ENCODE data around the gene GRK5. TPM values are rescaled to one million over a fixed set of nuclear protein-coding genes. Genes with fewer than 3 reads are reported as not detected.
A peak's percentile ranks its signal among the peaks of the same experiment; 100 is the strongest.

The GRK5 gene
- total RNA-seq, 2 donors from 2014 or later = 9.1 to 11.9 TPM

DNA sequence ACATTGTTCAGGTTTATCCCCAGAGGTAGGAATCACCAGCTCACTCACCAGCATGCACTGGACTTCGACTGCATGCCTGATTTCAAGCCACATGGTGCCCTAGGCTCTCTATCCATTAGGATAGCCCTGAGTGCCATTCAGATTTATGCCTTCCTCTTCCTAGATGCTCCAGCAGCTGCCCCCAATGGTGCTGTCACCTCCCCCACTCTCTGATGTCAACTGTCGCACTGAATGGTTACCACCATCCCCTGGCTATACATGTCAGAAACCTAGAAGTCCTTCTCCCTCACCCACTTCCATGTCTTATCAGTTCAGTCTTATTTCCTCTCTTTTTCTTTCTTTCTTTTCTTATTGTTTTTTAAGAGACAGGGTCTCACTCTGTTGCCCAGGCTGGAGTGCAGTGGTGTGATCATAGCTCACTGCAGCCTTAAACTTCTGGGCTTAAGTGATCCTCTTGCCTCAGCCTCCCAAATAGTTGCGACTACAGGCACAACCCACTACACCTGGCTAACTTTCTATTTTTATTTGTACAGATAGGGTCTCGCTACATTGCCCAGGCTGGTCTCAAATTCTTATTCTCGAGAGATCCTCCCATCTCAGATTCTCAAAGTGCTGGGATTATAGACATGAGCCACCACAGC is 44.8 kb upstream of the GRK5 start:
- Mint-ChIP-seq H3K4me3 (no peak overlapping the region), H3K4me1 (peaks cover 10% of the 10 kb centered on the region), H3K9me3 (no peaks in the 10 kb centered on the region), H3K27ac (no peak overlapping the region), H3K27me3 (ENCODE audit: insufficient read depth) (no peaks in the 10 kb centered on the region), H3K36me3 (ENCODE audit: low read depth) (peaks cover 20% of the 10 kb centered on the region)
- H3K9me3 ChIP-seq (ENCODE audit: control insufficient read depth, low read length) = no peaks in the 10 kb centered on the region
- H3K27me3 ChIP-seq (ENCODE audit: control insufficient read depth, insufficient read depth, low read length, poor library complexity, severe bottlenecking) = no peaks in the 10 kb centered on the region
- no peak overlapping the region for H3K4me3 ChIP-seq (ENCODE audit: low read length)
- no peak for DNase-seq
- no peak for TF ChIP-seq CTCF (conservative IDR thresholded peaks at IDR 0.05)
- H3K27ac ChIP-seq (ENCODE audit: low read depth, low read length) = no peak overlapping the region
- peaks cover 4% of the 10 kb centered on the region for H3K4me1 ChIP-seq (ENCODE audit: control insufficient read depth, insufficient read depth, low read length)
- 93 to 96% methylated on average over 4 to 5 of the region's 5 CpGs for WGBS, 2 experiments (ENCODE audit: insufficient coverage in 1 of 2, insufficient read length in 1 of 2)
- H3K9ac ChIP-seq (ENCODE audit: extremely low read depth, low read length, poor library complexity, severe bottlenecking) = no peak overlapping the region
- H3K36me3 ChIP-seq (ENCODE audit: control insufficient read depth, insufficient read depth, low read length) = peaks cover 8% of the 10 kb centered on the region

GRCh38 chr10:119165171-119166117 is 41.9 kb upstream of the GRK5 start, which contains the start of gene SFXN4:
Gene SFXN4, minus strand, starts transcription at chr10:119165714. Its CDS starts 67 bp downstream, at chr10:119165647.
- Mint-ChIP-seq H3K9me3 (no peaks in the 10 kb centered on the region), H3K27me3 (ENCODE audit: insufficient read depth) (no peaks in the 10 kb centered on the region), H3K36me3 (ENCODE audit: low read depth) (peaks cover 32% of the 10 kb centered on the region), H3K4me3 (peak within 1 kb of the TSS; percentile 76), H3K4me1 (peaks cover 10% of the 10 kb centered on the region), H3K27ac (peak within 1 kb of the TSS; percentile 79)
- peak within 1 kb of the TSS; percentile 78 for H3K4me3 ChIP-seq (ENCODE audit: low read length)
- H3K9me3 ChIP-seq (ENCODE audit: control insufficient read depth, low read length) = no peaks in the 10 kb centered on the region
- peaks cover 33% of the 10 kb centered on the region for H3K36me3 ChIP-seq (ENCODE audit: control insufficient read depth, insufficient read depth, low read length)
- DNase-seq = peak; percentile 81
- peak; percentile 37 for TF ChIP-seq CTCF (conservative IDR thresholded peaks at IDR 0.05)
- WGBS, 2 experiments (ENCODE audit: insufficient coverage in 1 of 2, insufficient read length in 1 of 2) = 6 to 12% methylated on average over 38 to 89 of the region's 90 CpGs
- H3K27me3 ChIP-seq (ENCODE audit: control insufficient read depth, insufficient read depth, low read length, poor library complexity, severe bottlenecking) = no peaks in the 10 kb centered on the region
- H3K9ac ChIP-seq (ENCODE audit: extremely low read depth, low read length, poor library complexity, severe bottlenecking) = peak within 1 kb of the TSS; percentile 58
- peaks cover 4% of the 10 kb centered on the region for H3K4me1 ChIP-seq (ENCODE audit: control insufficient read depth, insufficient read depth, low read length)
- peak within 1 kb of the TSS; percentile 38 for H3K27ac ChIP-seq (ENCODE audit: low read depth, low read length)

DNA sequence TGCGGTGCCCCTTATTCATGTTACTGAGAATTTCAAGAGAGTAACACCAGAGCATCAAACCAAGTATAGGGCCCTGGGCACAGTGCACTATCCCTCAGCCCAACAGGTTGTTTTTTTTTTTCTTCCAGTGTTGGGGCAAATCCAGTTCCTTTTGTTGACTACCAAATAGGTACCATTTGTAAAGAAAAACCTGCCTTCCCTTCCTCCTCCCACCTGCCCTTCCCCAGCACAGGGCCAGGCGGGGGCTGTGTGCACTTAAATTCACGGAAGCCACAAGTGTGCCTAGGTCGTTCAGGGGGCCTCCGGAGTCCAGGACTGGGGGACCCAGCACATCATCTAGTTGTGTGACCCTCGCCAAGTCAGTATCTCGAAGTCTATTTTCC is 41.3 kb upstream of the GRK5 start:
- Histone ChIP-seq H3K36me3 (ENCODE audit: control insufficient read depth, insufficient read depth, low read length) (peaks cover 33% of the 10 kb centered on the region), H3K9me3 (ENCODE audit: control insufficient read depth, low read length) (no peaks in the 10 kb centered on the region), H3K27me3 (ENCODE audit: control insufficient read depth, insufficient read depth, low read length, poor library complexity, severe bottlenecking) (no peaks in the 10 kb centered on the region), H3K9ac (ENCODE audit: extremely low read depth, low read length, poor library complexity, severe bottlenecking) (peak overlapping the region; percentile 41), H3K27ac (ENCODE audit: low read depth, low read length) (no peak overlapping the region), H3K4me1 (ENCODE audit: control insufficient read depth, insufficient read depth, low read length) (peaks cover 4% of the 10 kb centered on the region), H3K4me3 (ENCODE audit: low read length) (peak overlapping the region; percentile 78)
- no peak for DNase-seq
- 83 to 87% methylated on average over 7 of the region's 7 CpGs for WGBS, 2 experiments (ENCODE audit: insufficient coverage in 1 of 2, insufficient read length in 1 of 2)
- Mint-ChIP-seq H3K36me3 (ENCODE audit: low read depth) (peaks cover 33% of the 10 kb centered on the region), H3K27ac (peak overlapping the region; percentile 23), H3K9me3 (no peaks in the 10 kb centered on the region), H3K4me3 (peak overlapping the region; percentile 76), H3K27me3 (ENCODE audit: insufficient read depth) (no peaks in the 10 kb centered on the region), H3K4me1 (peaks cover 10% of the 10 kb centered on the region)
- TF ChIP-seq CTCF (conservative IDR thresholded peaks at IDR 0.05) = no peak

Data from endodermal cell (in vitro differentiated cells).